Fibroblast of the aortic adventitia (primary cell): ENCODE results near the gene HBE1. TPM values are rescaled to one million over a fixed set of nuclear protein-coding genes. Genes with fewer than 3 reads are reported as not detected.

Experiments used
- DNase-seq: peaks from one replicate; pipeline ENCODE4 v3.0.0-alpha.2; 2010; ENCODE audit warnings: low read depth
- H3K4me3 ChIP-seq: 2 replicates; pipeline ENCODE4 v1.5.1; 2011; ENCODE audit warnings: low read depth, mild to moderate bottlenecking, control low read depth, low read length, moderate library complexity
- total RNA-seq: library from RNA; depleted of rRNA; stranded (reverse); fragments of >200 nt; gene quantifications from 2 replicates; pipeline ENCODE4 v1.2.3, GENCODE V29; 2012; ENCODE audit warnings: low replicate concordance
- TF ChIP-seq, protein P1 (sequence below): IDR thresholded peaks from 2 replicates; pipeline ENCODE4 v1.5.1; 2011; ENCODE audit warnings: mild to moderate bottlenecking, low read length, control low read depth, inconsistent platforms; ENCODE audit not compliant: insufficient read depth

Gene HBE1
- total RNA-seq, 1 donor = not detected

GRCh38 chr11:5228124-5228523 is 41.6 kb downstream of the HBE1 start:
- TF ChIP-seq, protein P1, sequence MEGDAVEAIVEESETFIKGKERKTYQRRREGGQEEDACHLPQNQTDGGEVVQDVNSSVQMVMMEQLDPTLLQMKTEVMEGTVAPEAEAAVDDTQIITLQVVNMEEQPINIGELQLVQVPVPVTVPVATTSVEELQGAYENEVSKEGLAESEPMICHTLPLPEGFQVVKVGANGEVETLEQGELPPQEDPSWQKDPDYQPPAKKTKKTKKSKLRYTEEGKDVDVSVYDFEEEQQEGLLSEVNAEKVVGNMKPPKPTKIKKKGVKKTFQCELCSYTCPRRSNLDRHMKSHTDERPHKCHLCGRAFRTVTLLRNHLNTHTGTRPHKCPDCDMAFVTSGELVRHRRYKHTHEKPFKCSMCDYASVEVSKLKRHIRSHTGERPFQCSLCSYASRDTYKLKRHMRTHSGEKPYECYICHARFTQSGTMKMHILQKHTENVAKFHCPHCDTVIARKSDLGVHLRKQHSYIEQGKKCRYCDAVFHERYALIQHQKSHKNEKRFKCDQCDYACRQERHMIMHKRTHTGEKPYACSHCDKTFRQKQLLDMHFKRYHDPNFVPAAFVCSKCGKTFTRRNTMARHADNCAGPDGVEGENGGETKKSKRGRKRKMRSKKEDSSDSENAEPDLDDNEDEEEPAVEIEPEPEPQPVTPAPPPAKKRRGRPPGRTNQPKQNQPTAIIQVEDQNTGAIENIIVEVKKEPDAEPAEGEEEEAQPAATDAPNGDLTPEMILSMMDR = no peak
- H3K4me3 ChIP-seq = no peak overlapping the region
- no peak for DNase-seq

DNA sequence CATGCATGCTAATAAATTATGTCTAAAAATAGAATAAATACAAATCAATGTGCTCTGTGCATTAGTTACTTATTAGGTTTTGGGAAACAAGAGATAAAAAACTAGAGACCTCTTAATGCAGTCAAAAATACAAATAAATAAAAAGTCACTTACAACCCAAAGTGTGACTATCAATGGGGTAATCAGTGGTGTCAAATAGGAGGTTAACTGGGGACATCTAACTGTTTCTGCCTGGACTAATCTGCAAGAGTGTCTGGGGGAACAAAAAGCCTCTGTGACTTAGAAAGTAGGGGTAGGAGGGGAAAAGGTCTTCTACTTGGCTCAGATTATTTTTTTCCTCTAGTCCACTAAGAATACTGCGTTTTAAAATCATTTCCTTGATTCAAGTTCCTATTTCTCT is 42.1 kb downstream of the HBE1 start:
- TF ChIP-seq, protein P1 = no peak
- DNase-seq = no peak
- no peak overlapping the region for H3K4me3 ChIP-seq

DNA sequence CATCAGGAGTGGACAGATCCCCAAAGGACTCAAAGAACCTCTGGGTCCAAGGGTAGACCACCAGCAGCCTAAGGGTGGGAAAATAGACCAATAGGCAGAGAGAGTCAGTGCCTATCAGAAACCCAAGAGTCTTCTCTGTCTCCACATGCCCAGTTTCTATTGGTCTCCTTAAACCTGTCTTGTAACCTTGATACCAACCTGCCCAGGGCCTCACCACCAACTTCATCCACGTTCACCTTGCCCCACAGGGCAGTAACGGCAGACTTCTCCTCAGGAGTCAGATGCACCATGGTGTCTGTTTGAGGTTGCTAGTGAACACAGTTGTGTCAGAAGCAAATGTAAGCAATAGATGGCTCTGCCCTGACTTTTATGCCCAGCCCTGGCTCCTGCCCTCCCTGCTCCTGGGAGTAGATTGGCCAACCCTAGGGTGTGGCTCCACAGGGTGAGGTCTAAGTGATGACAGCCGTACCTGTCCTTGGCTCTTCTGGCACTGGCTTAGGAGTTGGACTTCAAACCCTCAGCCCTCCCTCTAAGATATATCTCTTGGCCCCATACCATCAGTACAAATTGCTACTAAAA is 42.9 kb downstream of the HBE1 start, which contains the start of gene HBB:
Gene HBB (minus strand): TSS at position 340 of the 579 bp plus-strand sequence. CDS start 50 bp downstream, at position 290.
- H3K4me3 ChIP-seq = no peak within 1 kb of the TSS
- TF ChIP-seq, protein P1 = no peak
- DNase-seq = no peak

DNA sequence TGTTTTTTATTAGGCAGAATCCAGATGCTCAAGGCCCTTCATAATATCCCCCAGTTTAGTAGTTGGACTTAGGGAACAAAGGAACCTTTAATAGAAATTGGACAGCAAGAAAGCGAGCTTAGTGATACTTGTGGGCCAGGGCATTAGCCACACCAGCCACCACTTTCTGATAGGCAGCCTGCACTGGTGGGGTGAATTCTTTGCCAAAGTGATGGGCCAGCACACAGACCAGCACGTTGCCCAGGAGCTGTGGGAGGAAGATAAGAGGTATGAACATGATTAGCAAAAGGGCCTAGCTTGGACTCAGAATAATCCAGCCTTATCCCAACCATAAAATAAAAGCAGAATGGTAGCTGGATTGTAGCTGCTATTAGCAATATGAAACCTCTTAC is 44.3 kb downstream of the HBE1 start:
- DNase-seq = no peak
- TF ChIP-seq, protein P1 = no peak
- no peak overlapping the region for H3K4me3 ChIP-seq

GRCh38 chr11:5224538-5225479 is 44.9 kb downstream of the HBE1 start:
- no peak for DNase-seq
- H3K4me3 ChIP-seq = no peak overlapping the region
- TF ChIP-seq, protein P1 = no peak

DNA sequence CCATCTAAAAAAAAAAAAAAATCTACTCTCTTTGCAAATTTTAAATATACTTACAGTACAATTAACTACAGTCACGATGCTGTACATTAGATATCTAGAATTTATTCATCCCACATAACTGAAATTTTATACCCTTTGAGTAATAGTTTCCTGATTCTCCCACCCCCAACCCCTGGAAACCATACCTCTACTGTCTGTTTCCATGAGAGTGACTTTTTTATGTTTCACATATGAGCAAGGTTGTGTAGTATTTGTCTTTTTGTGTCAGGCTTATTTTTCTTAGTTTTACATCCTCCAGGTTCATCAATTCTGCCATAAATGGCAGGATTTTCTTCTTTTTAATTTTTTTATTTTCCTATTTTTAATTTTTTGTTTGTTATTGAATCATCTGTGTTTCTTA is 46.1 kb downstream of the HBE1 start:
- DNase-seq = no peak
- TF ChIP-seq, protein P1 = no peak
- no peak overlapping the region for H3K4me3 ChIP-seq
